Lung (tissue), 12 donors: ENCODE results near the gene PTPN3. TPM values are rescaled to one million over a fixed set of nuclear protein-coding genes. Genes with fewer than 3 reads are reported as not detected.
"Not testable (repeated sequence)": the region's sequence is repeated elsewhere in the genome, so short reads cannot be mapped to it uniquely, and the experiment has no call there.

Experiments
- ATAC-seq: fragments of 200-7000 bp; cut with Tn5 transposase; one replicate; pipeline ENCODE4 v1.9.1; 2020; ENCODE audit warnings: moderate number of reproducible peaks; ENCODE audit not compliant: insufficient read depth, low FRiP score
- DNase-seq, 3 donors: peaks; one replicate each; pipeline ENCODE4 v3.0.0-alpha.2; 2013 to 2017
- H3K27ac ChIP-seq, 2 donors: one replicate each; pipeline ENCODE4 v1.5.1; 2013; ENCODE audit warnings: mild to moderate bottlenecking in 2 of 2, moderate library complexity in 2 of 2, control low read depth in 1 of 2, inconsistent platforms in 1 of 2, low read depth in 1 of 2, low read length in 1 of 2
- H3K27me3 ChIP-seq, 3 donors: one replicate each; pipeline ENCODE4 v1.5.1; 2013; ENCODE audit warnings: low read length in 2 of 3; ENCODE audit not compliant: control insufficient read depth in 3 of 3, insufficient read depth in 3 of 3
- H3K36me3 ChIP-seq, 4 donors: one replicate each; pipeline ENCODE4 v1.5.1; 2013; ENCODE audit warnings: low read length in 4 of 4, mild to moderate bottlenecking in 1 of 4, moderate library complexity in 1 of 4; ENCODE audit not compliant: control insufficient read depth in 4 of 4, insufficient read depth in 4 of 4
- H3K4me1 ChIP-seq, 5 donors: one replicate each; pipeline ENCODE4 v1.5.1; 2013; ENCODE audit warnings: low read length in 5 of 5, mild to moderate bottlenecking in 2 of 5, moderate library complexity in 1 of 5; ENCODE audit not compliant: control insufficient read depth in 5 of 5, insufficient read depth in 5 of 5
- H3K4me3 ChIP-seq: one replicate; pipeline ENCODE4 v1.5.1; 2013; ENCODE audit warnings: mild to moderate bottlenecking, control low read depth, moderate library complexity
- H3K9ac ChIP-seq, 2 donors: one replicate each; pipeline ENCODE4 v1.5.1; 2013; ENCODE audit warnings: low read length in 2 of 2, control low read depth in 1 of 2; ENCODE audit not compliant: insufficient read depth in 1 of 2
- H3K9me3 ChIP-seq, 4 donors: one replicate each; pipeline ENCODE4 v1.5.1; 2013; ENCODE audit warnings: low read length in 3 of 4, mild to moderate bottlenecking in 1 of 4, moderate library complexity in 1 of 4; ENCODE audit not compliant: control insufficient read depth in 4 of 4, insufficient read depth in 3 of 4
- CTCF ChIP-seq: IDR thresholded peaks from 2 replicates; pipeline ENCODE4 v1.5.1; 2012; ENCODE audit warnings: mild to moderate bottlenecking; ENCODE audit errors: control extremely low read depth, extremely low read depth
- WGBS, 2 donors: extraction: QIAGEN DNeasy Blood & Tissue Kit; methylation state at CpG; one replicate each; pipeline ENCODE4 v1.1.7; 2013; 5-methylcytosine and 5-hydroxymethylcytosine counted together
- polyA plus RNA-seq, 2 donors: library from polyadenylated mRNA; stranded (reverse); fragments of 200-250 nt; gene quantifications; one replicate each; pipeline ENCODE4 v1.2.1, GENCODE V29; 2013
- total RNA-seq, 2 donors: library from RNA; depleted of rRNA in 1 of 2; stranded (reverse); fragments of >200 nt in 1 of 2; gene quantifications; one replicate each; pipeline ENCODE4 v1.2.1, GENCODE V29; 2014 to 2021
- donor health status: control.
- donor health status: control.
- donor health status: Bipolar disorder and iron deficiency.
- donor health status: healthy.
- donor health status: DM: yes; HTN: yes; CAD: no.

Gene PTPN3
- total and polyA plus RNA-seq, 4 donors, result 5.7 to 16.9 (median 11.2) TPM

GRCh38 chr9:109341561-109341960 is 156.5 kb downstream of the PTPN3 start:
- Histone ChIP-seq H3K4me3 (no peak overlapping the region), H3K27ac (peak overlapping the region in 1 of 2 donors; percentile 69), H3K36me3 (no peaks in the 10 kb centered on the region), H3K27me3 (peaks cover 0 to 1% (median 0%) of the 10 kb centered on the region in 3 donors), H3K9ac (no peak overlapping the region), H3K9me3 (no peaks in the 10 kb centered on the region), H3K4me1 (peaks cover 0 to 10% (median 0%) of the 10 kb centered on the region in 5 donors)
- DNase-seq, result peak in 1 of 3 donors; percentile 57
- no peak for TF ChIP-seq CTCF
- ATAC-seq, result peak; percentile 62
- 39 to 49% methylated on average over 6 of the region's 6 CpGs for WGBS, 2 donors

GRCh38 chr9:109340979-109341378 is 157.1 kb downstream of the PTPN3 start:
- WGBS, 2 donors, result 60 to 87% methylated on average over 7 of the region's 7 CpGs
- not testable (repeated sequence) for ATAC-seq, DNase-seq, H3K27ac ChIP-seq, H3K36me3 ChIP-seq, H3K9ac ChIP-seq, H3K9me3 ChIP-seq, H3K4me3 ChIP-seq, H3K27me3 ChIP-seq
- peaks cover 0 to 10% (median 0%) of the 10 kb centered on the region in 5 donors for H3K4me1 ChIP-seq

GRCh38 chr9:109336409-109336808 is 161.7 kb downstream of the PTPN3 start:
- Histone ChIP-seq H3K27me3 (peaks cover 0 to 4% (median 0%) of the 10 kb centered on the region in 3 donors), H3K9me3 (no peaks in the 10 kb centered on the region), H3K4me3 (no peak overlapping the region), H3K36me3 (no peaks in the 10 kb centered on the region), H3K27ac (peak overlapping the region in 1 of 2 donors; percentile 19), H3K4me1 (peaks cover 0 to 7% (median 0%) of the 10 kb centered on the region in 5 donors), H3K9ac (no peak overlapping the region)
- TF ChIP-seq CTCF, result no peak
- DNase-seq (no peak), ATAC-seq (no peak)
- 76 to 82% methylated on average over 3 of the region's 3 CpGs for WGBS, 2 donors

GRCh38 chr9:109335929-109336328 is 162.2 kb downstream of the PTPN3 start:
- no peak for DNase-seq
- 52 to 68% methylated on average over 2 of the region's 2 CpGs for WGBS, 2 donors
- no peak overlapping the region for H3K27ac ChIP-seq

More at GRCh38 chr9:109335929-109336328, 162.2 kb downstream of the PTPN3 start:
- no peak for TF ChIP-seq CTCF
- peaks cover 0 to 9% (median 0%) of the 10 kb centered on the region in 5 donors for H3K4me1 ChIP-seq
- no peak for ATAC-seq
- peaks cover 0 to 4% (median 0%) of the 10 kb centered on the region in 3 donors for H3K27me3 ChIP-seq
- H3K9ac ChIP-seq, result no peak overlapping the region
- H3K4me3 ChIP-seq, result no peak overlapping the region
- no peaks in the 10 kb centered on the region for H3K36me3 ChIP-seq
- no peaks in the 10 kb centered on the region for H3K9me3 ChIP-seq
